Activated CD4-positive, alpha-beta T cell treated with anti-CD3 and anti-CD28 coated beads, Interleukin-2, amount 50 U/mL, for 1 hour (primary cell): ENCODE results near the gene LRRC30.

Experiments
- DNase-seq: peaks from one replicate; pipeline ENCODE4 v3.0.0-alpha.2; 2020

LRRC30 gene

DNA sequence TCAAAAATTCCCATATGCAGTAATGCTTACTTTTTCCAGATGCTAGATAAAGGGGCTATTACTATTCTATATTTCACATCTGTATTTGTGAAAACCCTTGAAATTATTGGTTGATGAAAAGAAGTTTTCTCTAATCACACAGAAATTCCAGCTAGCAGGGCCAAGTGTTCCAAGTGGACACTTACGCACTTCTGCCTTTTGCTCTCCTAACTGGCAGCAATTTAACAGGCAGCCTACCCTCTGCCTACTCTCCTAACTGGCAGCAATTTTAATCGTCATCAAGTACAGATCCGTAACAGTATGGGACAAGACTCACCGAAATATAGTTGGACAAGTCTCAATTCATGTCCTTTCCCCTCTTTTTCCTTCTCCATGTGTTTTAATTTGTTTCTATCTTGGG is 12.0 kb downstream of the LRRC30 start:
- no peak for DNase-seq

DNA sequence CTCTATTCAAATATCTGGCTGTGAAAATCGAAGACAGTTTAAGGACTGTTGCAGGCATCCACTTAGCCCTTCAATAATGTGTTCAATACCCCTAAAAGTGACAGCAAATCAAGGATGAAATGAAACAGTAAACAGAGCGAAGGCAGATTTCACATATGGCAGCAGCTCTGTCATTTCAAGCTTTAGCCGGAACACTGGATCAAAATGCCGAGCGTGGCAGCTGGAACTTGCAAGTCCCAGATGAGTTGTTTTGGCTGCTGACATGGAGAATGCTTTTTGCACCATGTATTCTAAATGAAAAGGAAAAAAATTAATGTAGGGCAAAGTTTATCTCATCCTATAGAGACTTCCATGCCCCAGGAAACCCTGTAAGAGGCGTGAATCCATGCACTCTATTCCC is 18.0 kb downstream of the LRRC30 start:
- no peak for DNase-seq

DNA sequence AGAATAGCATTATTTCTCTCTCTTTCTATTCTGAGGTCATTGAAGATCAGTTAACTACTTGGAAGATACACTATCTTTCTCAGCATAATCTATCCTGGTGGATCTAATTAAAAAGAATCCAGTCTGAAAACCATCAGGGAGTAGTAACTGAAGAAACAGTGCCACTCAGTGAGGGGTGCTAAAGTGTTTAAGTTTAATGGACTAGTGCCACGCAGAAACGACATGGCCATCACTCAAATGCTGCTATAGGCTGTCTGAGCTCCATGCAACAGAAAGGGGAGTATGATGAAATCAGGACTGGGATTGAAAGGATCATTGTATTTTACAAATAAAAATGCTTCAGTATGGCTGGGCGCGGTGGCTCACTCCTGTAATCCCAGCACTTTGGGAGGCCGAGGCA is 23.3 kb downstream of the LRRC30 start:
- DNase-seq, result no peak

DNA sequence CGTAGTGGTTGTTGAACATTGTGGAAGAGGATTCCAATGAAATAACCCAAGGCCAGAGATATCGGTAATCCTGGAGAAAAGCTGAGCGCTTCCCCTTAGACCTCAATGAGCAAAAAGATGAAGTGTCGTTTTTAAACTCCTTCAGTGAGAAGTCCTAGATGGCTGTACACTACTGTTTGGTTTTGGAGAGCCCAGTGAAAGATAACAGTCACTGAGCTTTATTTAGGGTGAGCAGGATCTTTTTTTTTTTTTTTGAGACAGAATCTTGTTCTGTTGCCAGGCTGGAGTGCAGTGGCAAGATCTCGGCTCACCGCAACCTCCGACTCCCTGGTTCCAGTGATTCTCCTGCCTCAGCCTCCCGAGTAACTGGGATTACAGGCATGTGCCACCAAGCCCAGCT is 24.2 kb downstream of the LRRC30 start:
- DNase-seq, result no peak

DNA sequence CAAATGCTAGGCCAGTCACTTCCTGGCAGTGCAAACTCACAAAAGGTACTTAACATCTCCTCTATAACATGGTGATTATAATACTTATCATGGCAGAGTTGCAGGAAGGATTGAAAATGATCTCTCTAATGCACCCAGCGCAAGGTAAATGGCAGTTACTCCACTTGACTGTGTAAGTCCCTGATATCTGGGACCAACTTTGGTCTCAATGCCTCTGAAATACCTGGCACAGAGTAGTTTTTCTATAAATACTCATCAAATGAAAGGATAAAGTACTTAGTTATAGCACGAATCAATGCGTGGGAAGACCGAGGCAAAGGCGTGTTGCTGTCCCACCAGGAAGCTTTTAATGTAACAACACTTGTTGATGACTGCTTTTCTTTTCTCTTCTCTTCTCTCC is 24.8 kb downstream of the LRRC30 start:
- no peak for DNase-seq

DNA sequence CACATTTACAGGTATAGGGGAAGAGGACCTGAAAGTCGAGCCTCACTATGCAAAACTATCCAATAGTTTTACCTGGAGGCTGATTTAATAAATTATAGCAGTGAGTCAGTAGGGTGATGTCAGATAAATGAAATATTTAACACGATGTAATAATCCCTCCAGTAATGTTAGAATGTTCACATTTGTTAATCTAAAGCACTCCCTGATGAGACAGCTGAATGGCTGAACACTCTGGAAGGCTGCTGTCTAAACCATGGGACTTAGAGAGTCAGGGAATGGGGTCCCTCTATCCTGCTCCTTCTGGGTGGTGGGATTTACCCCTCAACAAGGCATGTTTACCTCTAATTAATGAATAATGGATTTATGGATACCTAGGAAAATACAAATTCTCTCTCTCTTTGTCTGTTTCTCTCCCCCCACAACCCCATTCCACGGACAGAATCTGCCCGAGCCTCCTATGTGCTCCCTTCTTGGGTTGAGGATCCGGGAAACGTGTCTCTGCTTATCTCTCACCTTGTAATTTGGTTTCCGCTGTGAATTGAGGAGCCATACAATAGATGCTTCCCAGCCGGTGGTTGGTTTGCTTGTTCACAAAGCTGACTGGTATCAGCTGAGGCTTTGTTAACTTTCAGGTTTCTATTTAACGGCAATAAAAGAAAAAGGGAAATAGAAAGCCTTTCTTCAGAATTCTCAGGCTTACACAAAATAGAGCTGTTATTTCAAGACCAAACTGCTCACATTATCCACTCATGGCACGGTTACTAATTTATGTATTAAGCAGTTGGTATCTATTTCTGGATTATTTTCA is 25.9 kb downstream of the LRRC30 start:
- no peak for DNase-seq

DNA sequence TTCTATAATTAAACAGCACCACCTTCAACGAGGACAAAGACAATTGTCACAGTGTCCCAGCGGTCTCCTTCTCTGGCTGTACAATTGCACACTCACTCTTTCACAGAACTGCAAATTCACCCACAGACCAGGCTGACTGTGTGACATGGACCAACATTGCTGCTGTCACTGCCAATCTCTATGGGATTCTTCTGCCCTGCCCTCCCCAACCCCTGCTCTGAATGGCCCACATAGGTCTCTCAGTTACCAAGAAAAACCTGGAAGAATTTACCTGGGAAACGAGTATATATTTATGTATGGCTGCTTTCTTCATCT is 26.5 kb downstream of the LRRC30 start:
- DNase-seq, result no peak

DNA sequence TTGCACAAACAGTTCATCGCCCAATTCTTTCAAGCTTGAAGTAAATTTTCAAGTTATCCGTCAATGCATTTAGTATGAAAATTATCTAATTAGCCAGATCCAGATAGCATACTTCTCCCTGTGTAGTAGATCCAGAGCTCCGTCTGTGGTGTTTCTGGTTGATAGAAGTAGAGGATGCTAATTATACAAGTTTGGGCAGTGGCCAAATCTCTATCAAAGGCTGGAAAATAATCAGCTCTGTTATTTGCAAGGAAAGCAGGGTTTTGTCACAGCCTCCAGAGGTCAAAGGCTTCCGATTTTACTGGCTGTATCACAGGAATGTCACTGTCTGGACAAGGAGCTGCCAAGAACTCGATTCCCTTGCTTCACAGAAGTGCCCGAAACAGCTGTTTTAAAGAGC is 28.6 kb downstream of the LRRC30 start:
- no peak for DNase-seq

DNA sequence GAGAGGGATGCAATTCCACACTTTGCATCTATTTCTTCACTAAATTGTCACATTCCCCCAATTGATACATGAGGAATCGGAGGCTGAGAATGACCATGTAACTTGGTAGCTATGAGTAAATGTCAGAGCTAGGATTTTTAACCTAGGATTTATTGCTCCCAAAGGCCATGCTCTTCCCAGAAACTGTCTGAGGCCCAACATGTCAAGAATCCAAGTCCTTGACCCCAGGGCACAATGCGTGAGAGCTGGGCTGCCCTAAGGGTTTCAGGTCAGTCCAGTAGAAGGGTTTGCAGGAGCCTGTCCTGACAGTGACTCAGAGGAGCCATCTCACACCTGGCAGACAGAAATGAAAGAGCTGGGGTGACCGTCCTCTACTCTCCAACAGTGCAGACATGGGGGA is 30.3 kb downstream of the LRRC30 start:
- DNase-seq, result no peak

DNA sequence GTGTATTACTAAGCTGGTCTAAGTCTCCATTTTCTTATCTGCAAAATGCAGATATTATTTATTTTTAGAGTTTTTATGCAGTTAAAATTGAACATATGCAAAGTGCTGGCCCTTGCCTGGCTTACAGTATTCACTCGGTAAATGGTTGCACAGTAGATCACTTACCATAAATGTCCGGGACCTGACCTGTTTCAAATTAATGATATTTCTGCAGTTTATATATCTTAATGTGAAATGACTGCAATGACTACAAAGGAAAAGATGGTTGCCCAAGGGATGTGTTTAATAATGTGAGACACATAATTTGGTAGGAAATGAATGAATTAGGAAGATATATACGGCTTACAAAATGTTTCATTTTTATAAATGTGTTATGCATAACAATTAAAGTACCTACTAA is 37.1 kb downstream of the LRRC30 start:
- no peak for DNase-seq

DNA sequence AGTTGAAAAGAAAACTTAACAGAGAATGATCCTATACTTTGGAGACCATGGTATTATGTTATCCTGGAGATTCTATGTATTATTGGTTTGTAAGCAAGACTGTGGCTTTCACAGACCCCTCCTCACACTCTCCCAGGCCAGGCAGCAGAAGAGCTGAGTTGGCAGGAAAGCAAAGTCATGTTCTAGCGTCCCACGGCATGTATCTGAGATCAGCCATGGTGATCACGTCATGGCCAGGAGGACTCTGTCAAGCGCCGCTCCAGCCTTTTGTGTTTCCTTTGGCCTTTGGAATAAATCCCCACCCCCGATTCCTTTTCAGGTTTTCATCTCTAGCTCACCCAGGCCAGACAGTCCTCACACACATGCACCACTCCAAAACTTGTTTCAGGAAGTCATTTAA is 39.1 kb downstream of the LRRC30 start:
- DNase-seq, result no peak

DNA sequence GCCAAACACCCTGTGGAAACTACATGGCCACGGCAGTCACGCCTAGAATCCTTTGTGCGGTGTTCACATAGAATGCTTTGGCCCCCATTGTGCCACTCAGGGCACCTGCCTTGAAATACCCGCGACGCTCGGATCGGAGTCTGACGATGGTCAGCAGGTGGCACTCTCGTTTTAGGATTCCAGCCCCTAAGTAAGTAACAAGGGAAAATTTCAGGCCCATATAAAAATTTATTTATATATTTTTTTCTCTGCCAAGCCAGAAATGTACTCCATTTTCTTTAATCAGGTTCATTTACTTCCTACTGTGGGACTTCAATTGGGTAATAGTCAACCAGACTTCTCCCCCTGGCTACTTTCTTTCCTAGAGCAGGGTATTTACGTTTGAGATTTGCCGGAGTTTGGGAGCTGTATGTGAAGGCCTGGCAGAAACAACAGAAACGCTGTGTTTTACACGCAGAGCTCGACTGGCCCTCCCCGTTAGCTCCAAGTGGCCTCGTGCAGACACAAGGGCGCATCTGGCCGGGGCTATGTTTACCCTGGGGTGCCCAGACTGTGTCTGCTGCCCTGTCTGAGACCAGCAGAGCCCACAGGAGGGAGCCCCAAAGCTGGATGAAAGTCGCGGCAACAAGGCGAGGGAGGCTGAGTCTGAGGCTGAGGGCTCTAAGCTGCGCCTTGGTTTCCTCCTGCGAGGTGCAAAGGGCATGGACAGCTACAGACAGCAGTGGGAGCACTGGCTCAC is 41.6 kb downstream of the LRRC30 start:
- DNase-seq, result no peak

DNA sequence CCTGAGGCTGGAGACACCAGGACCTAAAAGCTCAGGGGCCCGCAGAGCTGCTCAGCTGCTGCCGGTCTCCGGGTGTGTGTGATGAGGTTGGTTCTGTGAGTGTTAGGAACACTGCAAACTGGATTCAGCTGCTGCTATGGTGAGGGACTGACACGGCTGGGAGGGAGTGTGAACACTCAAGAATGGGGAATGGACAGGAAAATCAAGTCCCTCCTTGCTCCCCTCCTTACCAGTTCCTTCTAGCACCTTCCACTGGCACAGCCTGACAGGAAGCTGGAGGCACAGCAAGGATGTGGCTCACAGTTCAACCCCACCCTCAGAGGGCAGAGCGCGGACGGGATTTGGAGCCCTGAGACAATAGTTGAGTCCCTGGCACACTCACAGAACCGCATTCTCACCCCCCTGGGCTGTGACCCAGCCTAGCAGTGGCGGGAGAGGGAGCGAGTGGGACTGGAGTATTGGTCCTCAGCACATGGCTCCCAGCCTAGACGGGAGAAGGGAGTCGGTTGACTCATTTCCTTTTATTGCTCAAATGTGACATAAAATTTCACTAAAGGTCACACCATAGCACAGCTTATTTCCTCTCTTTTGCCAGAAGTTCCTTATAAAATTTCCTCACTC is 42.5 kb downstream of the LRRC30 start:
- no peak for DNase-seq

DNA sequence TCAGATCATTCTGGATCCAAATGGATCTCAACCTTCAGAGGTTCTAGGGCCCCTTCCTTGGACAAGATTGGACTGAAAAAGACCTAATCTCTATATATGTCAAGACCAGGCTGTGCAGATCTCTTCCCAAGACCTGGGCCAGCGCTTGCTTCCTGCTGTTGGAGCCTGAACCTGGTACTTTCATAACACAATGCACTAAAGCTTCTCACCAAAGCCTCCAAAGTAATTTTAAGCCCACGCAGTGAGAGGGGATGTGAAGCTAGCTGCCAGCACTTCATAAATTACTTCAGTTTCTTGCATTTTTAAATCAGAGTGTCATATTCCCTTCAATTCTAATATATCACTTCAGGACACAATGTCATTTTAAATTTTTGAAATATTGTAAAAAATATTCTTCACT is 50.7 kb downstream of the LRRC30 start:
- no peak for DNase-seq
